B cell (primary cell): ENCODE measurements around the gene PRLH. TPM values are rescaled to one million over a fixed set of nuclear protein-coding genes. Genes with fewer than 3 reads are reported as not detected.

Experiments
- ATAC-seq: fragments of 200-7000 bp; cut with Tn5 transposase; one replicate; pipeline ENCODE4 v1.10.0; 2021; ENCODE audit warnings: low read depth, mild to moderate bottlenecking, moderate number of reproducible peaks, moderate library complexity
- CTCF ChIA-PET: fragments of 350-600 bp; sonication (Branson Sonifier 250); formaldehyde crosslinking; loops from one replicate; lab custom pipeline; 2021; ENCODE audit warnings: antibody characterized with exemption, inconsistent platforms; lab: Charles Lee
- POLR2A ChIA-PET: fragments of 350-600 bp; sonication (Branson Sonifier 250); formaldehyde crosslinking; loops from one replicate; lab custom pipeline; 2021; ENCODE audit warnings: antibody characterized with exemption; lab: Charles Lee
- DNase-seq: peaks from one replicate; pipeline ENCODE4 v3.0.0; 2013
- H2AFZ ChIP-seq: 2 replicates; pipeline ENCODE4 v1.6.1; 2012; ENCODE audit warnings: mild to moderate bottlenecking, low read depth, low read length; ENCODE audit not compliant: insufficient read depth, poor library complexity, severe bottlenecking
- H3K27ac ChIP-seq, 2 donors: 1 replicate in 1 of 2; 2 replicates in 1 of 2; pipeline ENCODE4 v1.5.1; 2012 to 2013; ENCODE audit warnings: low read length in 2 of 2, mild to moderate bottlenecking in 2 of 2, moderate library complexity in 1 of 2
- H3K27me3 ChIP-seq, 4 experiments: fragments of 200-600 bp in 1 of 4; sonication (generic) in 1 of 4; replicated peaks in 1 of 4; 1 replicate in 2 of 4; 2 replicates in 2 of 4; pipeline versions ENCODE4 v1.6.1 to v1.7.0; 2013 to 2016; ENCODE audit warnings: low read length in 3 of 4, mild to moderate bottlenecking in 2 of 4, mixed read lengths in 1 of 4, moderate library complexity in 1 of 4; ENCODE audit not compliant: insufficient read depth in 4 of 4, control insufficient read depth in 3 of 4; ENCODE audit errors: control extremely low read depth in 1 of 4
- H3K36me3 ChIP-seq, 2 experiments: replicated peaks in 1 of 2; 1 replicate in 1 of 2; 2 replicates in 1 of 2; pipeline versions ENCODE4 v1.6.1 to v1.7.1; 2013; ENCODE audit warnings: low read length in 1 of 2; ENCODE audit not compliant: insufficient read depth in 2 of 2, control insufficient read depth in 1 of 2; ENCODE audit errors: control extremely low read depth in 1 of 2, extremely low read depth in 1 of 2
- H3K4me1 ChIP-seq, 2 donors: fragments of 200-600 bp in 1 of 2; sonication (generic) in 1 of 2; 1 replicate in 1 of 2; 2 replicates in 1 of 2; pipeline versions ENCODE4 v1.5.1 to v1.6.1; 2013 to 2017; ENCODE audit warnings: low read length in 2 of 2; ENCODE audit not compliant: control insufficient read depth in 2 of 2, insufficient read depth in 2 of 2
- H3K4me2 ChIP-seq: replicated peaks from 2 replicates; pipeline ENCODE3; 2012; ENCODE audit warnings: mild to moderate bottlenecking, low read depth, low read length; ENCODE audit not compliant: poor library complexity, severe bottlenecking
- H3K4me3 ChIP-seq, 5 experiments: fragments of 200-600 bp in 1 of 5; sonication (generic) in 1 of 5; 1 replicate in 3 of 5; 2 replicates in 2 of 5; pipeline versions ENCODE4 v1.5.1 to v1.7.0; 2011 to 2016; ENCODE audit warnings: low read length in 4 of 5, mild to moderate bottlenecking in 4 of 5, low read depth in 2 of 5, control low read depth in 1 of 5, moderate library complexity in 1 of 5; ENCODE audit not compliant: insufficient read depth in 1 of 5; ENCODE audit errors: control extremely low read depth in 1 of 5, extremely low read depth in 1 of 5
- H3K79me2 ChIP-seq: fragments of 200-600 bp; sonication (generic); one replicate; pipeline ENCODE4 v1.6.0; 2016; ENCODE audit warnings: low read length; ENCODE audit not compliant: control insufficient read depth, insufficient read depth
- H3K9ac ChIP-seq: fragments of 200-600 bp; sonication (generic); 2 replicates; pipeline ENCODE4 v1.6.1; 2017; ENCODE audit warnings: mild to moderate bottlenecking, low read length, moderate library complexity
- H3K9me3 ChIP-seq, 3 donors: one replicate each; pipeline versions ENCODE4 v1.6.1 to v1.7.1; 2013; ENCODE audit warnings: low read length in 2 of 3; ENCODE audit not compliant: control insufficient read depth in 2 of 3, insufficient read depth in 1 of 3; ENCODE audit errors: control extremely low read depth in 1 of 3
- H4K20me1 ChIP-seq: 2 replicates; pipeline ENCODE4 v1.6.0; 2012; ENCODE audit warnings: mild to moderate bottlenecking, low read length; ENCODE audit not compliant: insufficient read depth, control insufficient read depth, poor library complexity, severe bottlenecking
- H3K27ac Mint-ChIP-seq: one replicate; pipeline ENCODE4 v1.8.0; 2021; ENCODE audit warnings: mixed read lengths
- H3K27me3 Mint-ChIP-seq: one replicate; pipeline ENCODE4 v1.8.0; 2021; ENCODE audit warnings: mixed read lengths
- H3K4me1 Mint-ChIP-seq: one replicate; pipeline ENCODE4 v1.8.0; 2021; ENCODE audit warnings: mixed read lengths
- H3K4me3 Mint-ChIP-seq: one replicate; pipeline ENCODE4 v1.8.0; 2021; ENCODE audit warnings: mixed read lengths
- H3K9me3 Mint-ChIP-seq: one replicate; pipeline ENCODE4 v1.8.0; 2022; ENCODE audit warnings: mixed read lengths; ENCODE audit not compliant: insufficient read depth
- EZH2 ChIP-seq: IDR thresholded peaks from 2 replicates; pipeline ENCODE4 v1.6.1; 2012; ENCODE audit warnings: borderline replicate concordance, low read depth, mild to moderate bottlenecking, moderate library complexity, low read length; ENCODE audit not compliant: insufficient read depth, poor library complexity, severe bottlenecking
- WGBS: methylation state at CpG from one replicate; pipeline ENCODE4 v1.1.5; 2013; ENCODE audit warnings: missing lambda C conversion rate; ENCODE audit not compliant: insufficient coverage; 5-methylcytosine and 5-hydroxymethylcytosine counted together
- intact Hi-C: fragments of 100-400 bp; cut with micrococcal nuclease; formaldehyde crosslinking; loops from one replicate; pipeline ENCODE4 v1.10.0; 2022
- polyA plus RNA-seq: library from polyadenylated mRNA; depleted of rRNA; stranded (reverse); fragments of >200 nt; gene quantifications from 2 replicates; pipeline ENCODE4 v1.2.3, GENCODE V29; 2012
- total RNA-seq, 2 donors: library from RNA; stranded (reverse); fragments of 120-200 nt in 1 of 2; gene quantifications; 1 replicate in 1 of 2; 2 replicates in 1 of 2; pipeline versions ENCODE4 v1.2.3 to v1.2.4, GENCODE V29; 2013 to 2022
- TF ChIP-seq, protein P1 (sequence below): fragments of 200-600 bp; IDR thresholded peaks from one replicate; pipeline ENCODE4 v1.8.0; 2022; ENCODE audit warnings: antibody characterized with exemption, mild to moderate bottlenecking

PRLH gene
- total and polyA plus RNA-seq, 2 donors (not counting 1 experiment from before 2014, with no cell fraction given), result not detected

DNA sequence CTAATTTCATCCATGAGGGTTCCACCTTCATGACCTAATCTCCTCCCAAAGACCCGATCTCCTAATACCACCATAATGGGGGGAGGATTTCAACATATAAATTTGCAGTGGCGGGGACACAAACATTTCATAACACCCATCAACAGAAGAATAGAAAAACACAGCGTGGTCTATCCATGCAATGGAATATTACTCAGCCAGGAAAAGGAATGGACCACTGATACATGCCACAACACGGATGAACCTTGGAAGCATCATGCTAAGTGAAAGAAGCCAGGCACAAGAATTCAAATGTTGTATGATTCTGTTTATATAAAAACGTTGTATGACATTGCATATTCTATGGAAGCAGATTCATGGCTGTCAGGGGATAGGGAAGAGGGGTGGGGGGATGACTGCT lies 2.7 kb downstream of the PRLH start:
- intact Hi-C loops, result no loop called here
- POLR2A ChIA-PET, result no interaction called here

GRCh38 chr2:237569896-237570295 lies 3.5 kb downstream of the PRLH start:
- peaks cover 6% of the 10 kb centered on the region for H3K4me1 Mint-ChIP-seq
- Histone ChIP-seq H3K79me2 (no peaks in the 10 kb centered on the region), H3K4me2 (no peak overlapping the region), H4K20me1 (no peaks in the 10 kb centered on the region), H2AFZ (no peak overlapping the region), H3K36me3 (no peaks in the 10 kb centered on the region), H3K27ac (no peak overlapping the region), H3K4me1 (peaks cover 0 to 7% of the 10 kb centered on the region in 2 donors), H3K4me3 (no peak overlapping the region), H3K9ac (no peak overlapping the region), H3K27me3 (peaks cover 0 to 14% (median 2%) of the 10 kb centered on the region in 4 experiments), H3K9me3 (peaks cover 0 to 9% (median 3%) of the 10 kb centered on the region in 3 donors)
- TF ChIP-seq, protein P1, sequence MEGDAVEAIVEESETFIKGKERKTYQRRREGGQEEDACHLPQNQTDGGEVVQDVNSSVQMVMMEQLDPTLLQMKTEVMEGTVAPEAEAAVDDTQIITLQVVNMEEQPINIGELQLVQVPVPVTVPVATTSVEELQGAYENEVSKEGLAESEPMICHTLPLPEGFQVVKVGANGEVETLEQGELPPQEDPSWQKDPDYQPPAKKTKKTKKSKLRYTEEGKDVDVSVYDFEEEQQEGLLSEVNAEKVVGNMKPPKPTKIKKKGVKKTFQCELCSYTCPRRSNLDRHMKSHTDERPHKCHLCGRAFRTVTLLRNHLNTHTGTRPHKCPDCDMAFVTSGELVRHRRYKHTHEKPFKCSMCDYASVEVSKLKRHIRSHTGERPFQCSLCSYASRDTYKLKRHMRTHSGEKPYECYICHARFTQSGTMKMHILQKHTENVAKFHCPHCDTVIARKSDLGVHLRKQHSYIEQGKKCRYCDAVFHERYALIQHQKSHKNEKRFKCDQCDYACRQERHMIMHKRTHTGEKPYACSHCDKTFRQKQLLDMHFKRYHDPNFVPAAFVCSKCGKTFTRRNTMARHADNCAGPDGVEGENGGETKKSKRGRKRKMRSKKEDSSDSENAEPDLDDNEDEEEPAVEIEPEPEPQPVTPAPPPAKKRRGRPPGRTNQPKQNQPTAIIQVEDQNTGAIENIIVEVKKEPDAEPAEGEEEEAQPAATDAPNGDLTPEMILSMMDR, result no peak
- TF ChIP-seq EZH2, result no peak
- peaks cover 4% of the 10 kb centered on the region for H3K9me3 Mint-ChIP-seq
- H3K27me3 Mint-ChIP-seq, result peaks cover 25% of the 10 kb centered on the region
- ATAC-seq (no peak), DNase-seq (no peak)
- no peak overlapping the region for H3K27ac Mint-ChIP-seq
- ChIA-PET CTCF (interaction anchor here (5.7 kb wide), 1 partner anchor 59 kb away, joined by 149 read pairs; no protein-coding TSS in a partner anchor), POLR2A (no interaction called here)
- H3K4me3 Mint-ChIP-seq, result no peak overlapping the region
- intact Hi-C loops, result no loop called here
- WGBS, result no CpG with 5 or more reads among the region's 3 CpGs

More for the DNA sequence above, 2.7 kb downstream of the PRLH start:
- H3K4me2 ChIP-seq, result no peak overlapping the region
- H3K27me3 Mint-ChIP-seq, result peaks cover 19% of the 10 kb centered on the region
- no peak overlapping the region for H3K4me3 ChIP-seq
- DNase-seq, result no peak
- peaks cover 4% of the 10 kb centered on the region for H3K9me3 Mint-ChIP-seq
- CTCF ChIA-PET, result interaction anchor here (1.2 kb wide), 1 partner anchor 56 kb away, joined by 4 read pairs; no protein-coding TSS in a partner anchor
- H3K27ac Mint-ChIP-seq, result no peak overlapping the region
- H3K4me1 Mint-ChIP-seq, result peaks cover 6% of the 10 kb centered on the region
- H2AFZ ChIP-seq, result no peak overlapping the region
- peaks cover 0 to 14% (median 2%) of the 10 kb centered on the region in 4 experiments for H3K27me3 ChIP-seq
- no peaks in the 10 kb centered on the region for H3K36me3 ChIP-seq
- H3K4me3 Mint-ChIP-seq, result no peak overlapping the region
- H4K20me1 ChIP-seq, result no peaks in the 10 kb centered on the region
- peaks cover 0 to 11% (median 3%) of the 10 kb centered on the region in 3 donors for H3K9me3 ChIP-seq
- no peaks in the 10 kb centered on the region for H3K79me2 ChIP-seq
- peaks cover 0 to 7% of the 10 kb centered on the region in 2 donors for H3K4me1 ChIP-seq
- no peak overlapping the region for H3K9ac ChIP-seq
- H3K27ac ChIP-seq, result no peak overlapping the region
- 100% methylated on average over 4 of the region's 5 CpGs for WGBS
- TF ChIP-seq EZH2, result no peak
- TF ChIP-seq, protein P1, result no peak
- ATAC-seq, result no peak
